ENCODE results near the gene ATOSB.
A peak's percentile ranks its signal among the peaks of the same experiment; 100 is the strongest.
"Not testable (repeated sequence)": the region's sequence is repeated elsewhere in the genome, so short reads cannot be mapped to it uniquely, and the experiment has no call there.

ATOSB gene

GRCh38 chr9:35115680-35116538 lies at the start of gene ATOSB:
Gene ATOSB, minus strand, starts transcription at chr9:35115862. Its CDS starts 7,588 bp downstream, at chr9:35108274.
- peaks cover 0 to 12% (median 3%) of the 10 kb centered on the region in 11 experiments; a peak in 10 of 22 replicates for H4K20me1 ChIP-seq
- H3K27ac ChIP-seq = peak within 1 kb of the TSS; percentile 87 to 100 (median 100)
- no peaks in the 10 kb centered on the region for H3K9me3 ChIP-seq (replicated peaks in 1 of 11)
- H3K4me1 ChIP-seq = peaks cover 35 to 49% (median 39%) of the 10 kb centered on the region in 10 experiments
- no peaks in the 10 kb centered on the region for H3K36me3 ChIP-seq
- H3K27me3 ChIP-seq = no peaks in the 10 kb centered on the region
- peak within 1 kb of the TSS; percentile 73 to 91 (median 76) for H3K4me3 ChIP-seq
- no peak for TF ChIP-seq Cebpa-rat (IDR thresholded peaks at IDR 0.05)
- peak within 1 kb of the TSS; percentile 89 to 99 (median 98) for H3K4me2 ChIP-seq
- peak within 1 kb of the TSS; percentile 84 to 100 (median 96) for H3K9ac ChIP-seq

GRCh38 chr9:35164711-35165110 lies 49.0 kb upstream of the ATOSB start:
- H3K9me3 ChIP-seq (replicated peaks in 1 of 11) = peaks cover 0 to 19% (median 8%) of the 10 kb centered on the region in 11 experiments; a peak in 13 of 22 replicates
- peaks cover 12 to 26% (median 21%) of the 10 kb centered on the region in 10 experiments for H3K4me1 ChIP-seq
- no peaks in the 10 kb centered on the region for H4K20me1 ChIP-seq
- H3K4me3 ChIP-seq = no peak overlapping the region
- H3K36me3 ChIP-seq = no peaks in the 10 kb centered on the region
- peaks cover 0 to 18% (median 14%) of the 10 kb centered on the region in 11 experiments; a peak in 13 of 22 replicates for H3K27me3 ChIP-seq
- no peak overlapping the region for H3K9ac ChIP-seq
- H3K4me2 ChIP-seq = no peak overlapping the region
- H3K27ac ChIP-seq = no peak overlapping the region
- no peak for TF ChIP-seq Cebpa-rat (IDR thresholded peaks at IDR 0.05)

GRCh38 chr9:35163413-35163812 lies 47.8 kb upstream of the ATOSB start:
- Histone ChIP-seq H3K36me3 (no peaks in the 10 kb centered on the region), H3K4me2 (peak overlapping the region in 2 of 11 experiments; percentile 67 to 86; a peak in 1 of 22 replicates), H3K27me3 (peaks cover 0 to 18% (median 14%) of the 10 kb centered on the region in 11 experiments; a peak in 13 of 22 replicates), H3K4me1 (peaks cover 25 to 39% (median 33%) of the 10 kb centered on the region in 10 experiments), H3K9ac (no peak overlapping the region), H4K20me1 (no peaks in the 10 kb centered on the region), H3K4me3 (no peak overlapping the region), H3K27ac (no peak overlapping the region), H3K9me3 (replicated peaks in 1 of 11) (peaks cover 5 to 31% (median 18%) of the 10 kb centered on the region in 11 experiments; a peak in 15 of 22 replicates)
- TF ChIP-seq Cebpa-rat (IDR thresholded peaks at IDR 0.05) = no peak

- Histone ChIP-seq H3K4me1 (peaks cover 32 to 45% (median 37%) of the 10 kb centered on the region in 10 experiments), H3K27ac (no peak overlapping the region; a peak in 1 of 22 replicates), H3K9me3 (replicated peaks in 1 of 11) (peaks cover 10 to 37% (median 23%) of the 10 kb centered on the region in 11 experiments; a peak in 18 of 22 replicates), H3K9ac (peak overlapping the region in 9 of 11 experiments; percentile 71 to 83 (median 78); a peak in 13 of 22 replicates), H3K4me3 (peak overlapping the region; percentile 77 to 92 (median 84)), H4K20me1 (no peaks in the 10 kb centered on the region), H3K27me3 (peaks cover 0 to 18% (median 14%) of the 10 kb centered on the region in 11 experiments; a peak in 13 of 22 replicates), H3K36me3 (no peaks in the 10 kb centered on the region), H3K4me2 (peak overlapping the region; percentile 67 to 93 (median 91))
- no peak for TF ChIP-seq Cebpa-rat (IDR thresholded peaks at IDR 0.05)
Measured at GRCh38 chr9:35162605-35163315, 47.1 kb upstream of the ATOSB start.

- peak within 1 kb of the TSS; percentile 67 to 93 (median 91) for H3K4me2 ChIP-seq
- peak within 1 kb of the TSS; percentile 77 to 92 (median 84) for H3K4me3 ChIP-seq
- peaks cover 0 to 18% (median 14%) of the 10 kb centered on the region in 11 experiments; a peak in 13 of 22 replicates for H3K27me3 ChIP-seq
- peak within 1 kb of the TSS; percentile 57 to 83 (median 77) for H3K9ac ChIP-seq
- H3K27ac ChIP-seq = peak within 1 kb of the TSS in 9 of 11 experiments; percentile 16 to 80 (median 56); a peak in 14 of 22 replicates
- no peaks in the 10 kb centered on the region for H4K20me1 ChIP-seq
- H3K4me1 ChIP-seq = peaks cover 33 to 46% (median 38%) of the 10 kb centered on the region in 10 experiments
- H3K9me3 ChIP-seq (replicated peaks in 1 of 11) = peaks cover 15 to 44% (median 27%) of the 10 kb centered on the region in 11 experiments; a peak in 18 of 22 replicates
- no peak for TF ChIP-seq Cebpa-rat (IDR thresholded peaks at IDR 0.05)
- H3K36me3 ChIP-seq = no peaks in the 10 kb centered on the region
Measured at GRCh38 chr9:35161713-35162604, 46.3 kb upstream of the ATOSB start, which contains the start of gene UNC13B. Gene UNC13B, plus strand, starts transcription at chr9:35162009. Its CDS starts 275 bp downstream, at chr9:35162284.

- TF ChIP-seq Cebpa-rat (IDR thresholded peaks at IDR 0.05) = no peak
- peak overlapping the region; percentile 45 to 93 (median 70) for H3K4me2 ChIP-seq
- H3K4me3 ChIP-seq = peak overlapping the region in 2 of 10 experiments; percentile 16 to 33; a peak in 1 of 20 replicates
- H3K4me1 ChIP-seq = peaks cover 33 to 46% (median 38%) of the 10 kb centered on the region in 10 experiments
- peaks cover 21 to 77% (median 54%) of the 10 kb centered on the region in 11 experiments; a peak in 21 of 22 replicates for H3K9me3 ChIP-seq (replicated peaks in 1 of 11)
- peak overlapping the region in 1 of 11 experiments; percentile 51; a peak in 1 of 22 replicates for H3K9ac ChIP-seq
- peaks cover 0 to 18% (median 14%) of the 10 kb centered on the region in 11 experiments; a peak in 13 of 22 replicates for H3K27me3 ChIP-seq
- H3K27ac ChIP-seq = peak overlapping the region in 6 of 11 experiments; percentile 68 to 80 (median 72); a peak in 11 of 22 replicates
- H4K20me1 ChIP-seq = no peaks in the 10 kb centered on the region
- no peaks in the 10 kb centered on the region for H3K36me3 ChIP-seq
Measured at GRCh38 chr9:35158501-35159280, 43.0 kb upstream of the ATOSB start.

GRCh38 chr9:35157836-35158235 lies 42.2 kb upstream of the ATOSB start:
- not testable (repeated sequence) for H3K27ac ChIP-seq

More at GRCh38 chr9:35157836-35158235, 42.2 kb upstream of the ATOSB start:
- Histone ChIP-seq H3K4me2 (peak overlapping the region in 1 of 11 experiments; percentile 93; a peak in 1 of 22 replicates), H3K4me1 (peaks cover 32 to 46% (median 35%) of the 10 kb centered on the region in 10 experiments), H3K27me3 (peaks cover 0 to 11% (median 10%) of the 10 kb centered on the region in 11 experiments; a peak in 13 of 22 replicates), H3K9me3 (replicated peaks in 1 of 11) (peaks cover 21 to 85% (median 63%) of the 10 kb centered on the region in 11 experiments; a peak in 21 of 22 replicates)
- H3K4me3 ChIP-seq, H3K36me3 ChIP-seq, H3K9ac ChIP-seq, H4K20me1 ChIP-seq: not testable (repeated sequence)
